Measurements from ENCODE around the gene OR51I1.

Gene OR51I1, protein sequence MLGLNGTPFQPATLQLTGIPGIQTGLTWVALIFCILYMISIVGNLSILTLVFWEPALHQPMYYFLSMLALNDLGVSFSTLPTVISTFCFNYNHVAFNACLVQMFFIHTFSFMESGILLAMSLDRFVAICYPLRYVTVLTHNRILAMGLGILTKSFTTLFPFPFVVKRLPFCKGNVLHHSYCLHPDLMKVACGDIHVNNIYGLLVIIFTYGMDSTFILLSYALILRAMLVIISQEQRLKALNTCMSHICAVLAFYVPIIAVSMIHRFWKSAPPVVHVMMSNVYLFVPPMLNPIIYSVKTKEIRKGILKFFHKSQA

DNA sequence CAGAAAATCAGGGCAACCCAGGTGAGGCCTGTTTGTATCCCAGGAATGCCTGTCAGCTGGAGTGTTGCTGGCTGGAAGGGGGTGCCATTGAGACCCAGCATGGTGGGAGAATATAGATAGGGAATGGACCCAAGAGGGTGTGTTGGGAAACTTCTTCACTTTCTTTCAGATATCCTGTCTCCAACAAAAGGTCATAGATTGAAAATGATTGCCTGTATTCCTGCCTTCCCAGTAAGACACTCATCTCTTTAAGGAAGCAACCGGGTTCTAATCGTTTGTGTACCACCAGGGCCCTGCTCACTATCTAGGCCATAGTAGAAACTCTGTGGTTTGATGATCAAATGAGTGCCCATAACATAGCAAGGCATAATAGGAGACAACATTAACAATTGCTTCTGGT is at the start of gene OR51I1:
Gene OR51I1, minus strand, starts transcription at position 101 of the 400 bp plus-strand sequence. Its CDS starts 0 bp downstream, at position 101.
- H3K4me1 ChIP-seq (ENCODE audit: low read length), result no peaks in the 10 kb centered on the region
- no peaks in the 10 kb centered on the region for H3F3A ChIP-seq (ENCODE audit: insufficient read depth, low read length)
- H2AFZ ChIP-seq (ENCODE audit: low read length), result no peak within 1 kb of the TSS
- H3K9me3 ChIP-seq (replicated peaks; ENCODE audit: insufficient read depth, low read length), result no peaks in the 10 kb centered on the region
- H3K9ac ChIP-seq (ENCODE audit: low read length), result no peak within 1 kb of the TSS
- H4K20me1 ChIP-seq (ENCODE audit: insufficient read depth, low read length), result no peaks in the 10 kb centered on the region
- TF ChIP-seq, protein P1, sequence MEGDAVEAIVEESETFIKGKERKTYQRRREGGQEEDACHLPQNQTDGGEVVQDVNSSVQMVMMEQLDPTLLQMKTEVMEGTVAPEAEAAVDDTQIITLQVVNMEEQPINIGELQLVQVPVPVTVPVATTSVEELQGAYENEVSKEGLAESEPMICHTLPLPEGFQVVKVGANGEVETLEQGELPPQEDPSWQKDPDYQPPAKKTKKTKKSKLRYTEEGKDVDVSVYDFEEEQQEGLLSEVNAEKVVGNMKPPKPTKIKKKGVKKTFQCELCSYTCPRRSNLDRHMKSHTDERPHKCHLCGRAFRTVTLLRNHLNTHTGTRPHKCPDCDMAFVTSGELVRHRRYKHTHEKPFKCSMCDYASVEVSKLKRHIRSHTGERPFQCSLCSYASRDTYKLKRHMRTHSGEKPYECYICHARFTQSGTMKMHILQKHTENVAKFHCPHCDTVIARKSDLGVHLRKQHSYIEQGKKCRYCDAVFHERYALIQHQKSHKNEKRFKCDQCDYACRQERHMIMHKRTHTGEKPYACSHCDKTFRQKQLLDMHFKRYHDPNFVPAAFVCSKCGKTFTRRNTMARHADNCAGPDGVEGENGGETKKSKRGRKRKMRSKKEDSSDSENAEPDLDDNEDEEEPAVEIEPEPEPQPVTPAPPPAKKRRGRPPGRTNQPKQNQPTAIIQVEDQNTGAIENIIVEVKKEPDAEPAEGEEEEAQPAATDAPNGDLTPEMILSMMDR (IDR thresholded peaks at IDR 0.05; ENCODE audit: low read length), result no peak
- TF ChIP-seq EZH2 (optimal IDR thresholded peaks at IDR 0.05; ENCODE audit: low read depth, low read length) (no peak), EZH2phosphoT487 (IDR thresholded peaks at IDR 0.05; ENCODE audit: low read length) (no peak)
- H3K27me3 ChIP-seq (replicated peaks; ENCODE audit: insufficient read depth, low read length), result no peaks in the 10 kb centered on the region
- no peaks in the 10 kb centered on the region for H3K9me2 ChIP-seq (replicated peaks; ENCODE audit: insufficient read depth, low read length)
- no peak within 1 kb of the TSS for H3K4me3 ChIP-seq (ENCODE audit: low read length)
- no peak within 1 kb of the TSS for H3K4me2 ChIP-seq (ENCODE audit: low read depth, low read length)
- H3K27ac ChIP-seq (ENCODE audit: low read length), result no peak within 1 kb of the TSS
- H3K79me2 ChIP-seq (ENCODE audit: low read length), result no peaks in the 10 kb centered on the region
- no peak for DNase-seq
- H3K36me3 ChIP-seq (replicated peaks; ENCODE audit: insufficient read depth, low read length), result no peaks in the 10 kb centered on the region

DNA sequence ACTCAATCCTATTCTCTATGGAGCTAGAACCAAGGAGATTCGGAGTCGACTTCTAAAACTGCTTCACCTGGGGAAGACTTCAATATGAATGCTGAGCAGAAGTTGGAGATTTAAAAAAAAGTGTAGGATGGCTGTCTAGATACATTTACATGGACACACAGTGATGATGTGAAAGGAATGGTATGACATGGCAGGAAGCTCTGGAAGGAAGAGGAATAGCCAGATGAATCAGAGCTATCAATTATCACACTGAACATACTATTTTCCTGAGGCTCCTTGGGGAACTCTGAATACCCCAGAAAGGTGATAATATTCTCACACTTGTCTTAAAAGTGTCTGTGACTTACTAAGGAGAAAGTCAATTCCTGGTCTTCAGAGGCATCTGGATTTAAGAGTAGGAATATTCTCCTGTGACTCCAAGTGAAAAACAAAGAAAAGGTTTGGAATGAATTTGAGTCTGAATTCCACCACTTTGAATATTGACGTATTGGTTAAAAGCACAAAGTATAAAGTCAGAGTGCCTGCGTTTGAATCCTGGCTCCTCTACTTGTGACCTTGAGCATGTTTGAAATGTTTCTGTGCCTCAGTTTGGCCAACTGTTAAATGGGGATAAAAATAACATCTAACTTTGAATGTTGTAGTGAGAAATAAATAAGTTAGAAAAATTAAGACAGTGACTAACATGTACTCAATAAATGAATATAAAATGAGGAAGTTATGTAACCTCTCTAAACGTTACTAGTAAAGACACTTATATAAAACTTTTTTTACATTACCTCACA is 48.5 kb upstream of the OR51I1 start:
- Histone ChIP-seq H3F3A (ENCODE audit: insufficient read depth, low read length) (no peaks in the 10 kb centered on the region), H3K4me2 (ENCODE audit: low read depth, low read length) (no peak overlapping the region), H3K4me3 (ENCODE audit: low read length) (no peak overlapping the region), H3K4me1 (ENCODE audit: low read length) (no peaks in the 10 kb centered on the region), H3K9me2 (replicated peaks; ENCODE audit: insufficient read depth, low read length) (no peaks in the 10 kb centered on the region), H2AFZ (ENCODE audit: low read length) (no peak overlapping the region), H3K9ac (ENCODE audit: low read length) (no peak overlapping the region), H4K20me1 (ENCODE audit: insufficient read depth, low read length) (no peaks in the 10 kb centered on the region), H3K27me3 (replicated peaks; ENCODE audit: insufficient read depth, low read length) (no peaks in the 10 kb centered on the region), H3K27ac (ENCODE audit: low read length) (no peak overlapping the region), H3K9me3 (replicated peaks; ENCODE audit: insufficient read depth, low read length) (no peaks in the 10 kb centered on the region), H3K79me2 (ENCODE audit: low read length) (no peaks in the 10 kb centered on the region), H3K36me3 (replicated peaks; ENCODE audit: insufficient read depth, low read length) (no peaks in the 10 kb centered on the region)
- TF ChIP-seq, protein P1 (IDR thresholded peaks at IDR 0.05; ENCODE audit: low read length), result no peak
- TF ChIP-seq EZH2phosphoT487 (IDR thresholded peaks at IDR 0.05; ENCODE audit: low read length) (no peak), EZH2 (optimal IDR thresholded peaks at IDR 0.05; ENCODE audit: low read depth, low read length) (no peak)
- DNase-seq, result no peak

DNA sequence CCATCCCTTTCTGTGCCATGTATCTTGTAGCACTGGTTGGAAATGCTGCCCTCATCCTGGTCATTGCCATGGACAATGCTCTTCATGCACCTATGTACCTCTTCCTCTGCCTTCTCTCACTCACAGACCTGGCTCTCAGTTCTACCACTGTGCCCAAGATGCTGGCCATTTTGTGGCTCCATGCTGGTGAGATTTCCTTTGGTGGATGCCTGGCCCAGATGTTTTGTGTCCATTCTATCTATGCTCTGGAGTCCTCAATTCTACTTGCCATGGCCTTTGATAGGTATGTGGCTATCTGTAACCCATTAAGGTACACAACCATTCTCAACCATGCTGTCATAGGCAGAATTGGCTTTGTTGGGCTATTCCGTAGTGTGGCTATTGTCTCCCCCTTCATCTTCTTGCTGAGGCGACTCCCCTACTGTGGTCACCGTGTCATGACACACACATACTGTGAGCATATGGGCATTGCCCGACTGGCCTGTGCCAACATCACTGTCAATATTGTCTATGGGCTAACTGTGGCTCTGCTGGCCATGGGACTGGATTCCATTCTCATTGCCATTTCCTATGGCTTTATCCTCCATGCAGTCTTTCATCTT is 47.6 kb upstream of the OR51I1 start:
- TF ChIP-seq EZH2phosphoT487 (IDR thresholded peaks at IDR 0.05; ENCODE audit: low read length), result no peak
- no peak for TF ChIP-seq EZH2 (optimal IDR thresholded peaks at IDR 0.05; ENCODE audit: low read depth, low read length)
- TF ChIP-seq, protein P1 (IDR thresholded peaks at IDR 0.05; ENCODE audit: low read length), result no peak
- Histone ChIP-seq H4K20me1 (ENCODE audit: insufficient read depth, low read length) (no peaks in the 10 kb centered on the region), H3F3A (ENCODE audit: insufficient read depth, low read length) (no peaks in the 10 kb centered on the region), H3K4me3 (ENCODE audit: low read length) (no peak overlapping the region), H3K27me3 (replicated peaks; ENCODE audit: insufficient read depth, low read length) (no peaks in the 10 kb centered on the region), H2AFZ (ENCODE audit: low read length) (no peak overlapping the region), H3K9me2 (replicated peaks; ENCODE audit: insufficient read depth, low read length) (no peaks in the 10 kb centered on the region), H3K4me2 (ENCODE audit: low read depth, low read length) (no peak overlapping the region), H3K36me3 (replicated peaks; ENCODE audit: insufficient read depth, low read length) (no peaks in the 10 kb centered on the region), H3K9me3 (replicated peaks; ENCODE audit: insufficient read depth, low read length) (no peaks in the 10 kb centered on the region), H3K27ac (ENCODE audit: low read length) (no peak overlapping the region), H3K9ac (ENCODE audit: low read length) (no peak overlapping the region), H3K79me2 (ENCODE audit: low read length) (no peaks in the 10 kb centered on the region), H3K4me1 (ENCODE audit: low read length) (no peaks in the 10 kb centered on the region)
- no peak for DNase-seq

Measured in MM.1S (cell line).